OCI-LY1 (cell line): ENCODE measurements around the gene TMEM139.

Experiments
- H2AFZ ChIP-seq: fragments of 200-600 bp; sonication (generic), shearing (Covaris generic); 2 replicates; pipeline ENCODE4 v1.6.0; 2014; ENCODE audit warnings: antibody characterized with exemption, mild to moderate bottlenecking, low read length
- H3F3A ChIP-seq: fragments of 200-600 bp; sonication (generic), shearing (Covaris generic); 2 replicates; pipeline ENCODE4 v1.6.0; 2014; ENCODE audit warnings: mild to moderate bottlenecking, antibody characterized with exemption, low read length, moderate library complexity; ENCODE audit not compliant: insufficient read depth
- H3K27ac ChIP-seq: fragments of 200-600 bp; sonication (generic); 2 replicates; pipeline ENCODE4 v1.5.1; 2014; ENCODE audit warnings: low read length, mixed run types, mild to moderate bottlenecking, low read depth; ENCODE audit not compliant: poor library complexity, severe bottlenecking
- H3K27me3 ChIP-seq: fragments of 200-600 bp; sonication (generic); 2 replicates; pipeline ENCODE4 v1.6.0; 2014; ENCODE audit warnings: antibody characterized with exemption, mild to moderate bottlenecking, low read length, moderate library complexity; ENCODE audit not compliant: insufficient read depth
- H3K36me3 ChIP-seq: fragments of 200-600 bp; sonication (generic); 2 replicates; pipeline ENCODE4 v1.6.1; 2014; ENCODE audit warnings: mild to moderate bottlenecking, antibody characterized with exemption, low read length, moderate library complexity, mixed read lengths; ENCODE audit not compliant: insufficient read depth
- H3K4me1 ChIP-seq: fragments of 200-600 bp; sonication (generic); 2 replicates; pipeline ENCODE4 v1.5.1; 2014; ENCODE audit warnings: mild to moderate bottlenecking, low read length, moderate library complexity; ENCODE audit not compliant: insufficient read depth, severe bottlenecking
- H3K4me2 ChIP-seq: fragments of 200-600 bp; sonication (generic), shearing (Covaris generic); 2 replicates; pipeline ENCODE4 v1.6.1; 2014; ENCODE audit warnings: low read length
- H3K4me3 ChIP-seq: fragments of 200-600 bp; sonication (generic); 2 replicates; pipeline ENCODE4 v1.5.1; 2014; ENCODE audit warnings: low read length, low read depth, mild to moderate bottlenecking, mixed read lengths; ENCODE audit not compliant: poor library complexity, severe bottlenecking
- H3K79me2 ChIP-seq: fragments of 200-600 bp; shearing (Covaris generic); 2 replicates; pipeline ENCODE4 v1.6.1; 2016; ENCODE audit warnings: mixed run types, low read length, mixed read lengths; ENCODE audit not compliant: insufficient read depth
- H3K9ac ChIP-seq: fragments of 200-600 bp; sonication (generic), shearing (Covaris generic); 2 replicates; pipeline ENCODE4 v1.6.1; 2014; ENCODE audit warnings: mild to moderate bottlenecking, low read length, mixed read lengths
- H3K9me2 ChIP-seq: fragments of 200-600 bp; sonication (generic), shearing (Covaris generic); 2 replicates; pipeline ENCODE4 v1.6.1; 2014; ENCODE audit warnings: low read depth, mild to moderate bottlenecking, low read length, mixed read lengths
- H3K9me3 ChIP-seq: fragments of 200-600 bp; shearing (Covaris generic); 2 replicates; pipeline ENCODE4 v1.6.1; 2014; ENCODE audit warnings: low read length, mixed read lengths
- H4K20me1 ChIP-seq: fragments of 200-600 bp; sonication (generic), shearing (Covaris generic); 2 replicates; pipeline ENCODE4 v1.6.0; 2016; ENCODE audit warnings: mild to moderate bottlenecking, low read length; ENCODE audit not compliant: insufficient read depth
- CTCF ChIP-seq: fragments of 200-600 bp; sonication (generic), shearing (Covaris generic); IDR thresholded peaks from 2 replicates; pipeline ENCODE4 v1.5.1; 2017; ENCODE audit warnings: mild to moderate bottlenecking, antibody characterized with exemption, low read length, moderate library complexity, mixed read lengths
- EZH2 ChIP-seq: fragments of 200-600 bp; sonication (generic), shearing (Covaris generic); IDR thresholded peaks from 2 replicates; pipeline ENCODE4 v1.8.0; 2017; ENCODE audit warnings: borderline replicate concordance, mixed run types, mild to moderate bottlenecking, antibody characterized with exemption, low read length, moderate library complexity, mixed read lengths

The TMEM139 gene

GRCh38 chr7:143304938-143305337, 20.2 kb downstream of the TMEM139 start:
- Histone ChIP-seq H3K4me2 (no peak overlapping the region), H3K27me3 (no peaks in the 10 kb centered on the region), H3K36me3 (peaks cover 96% of the 10 kb centered on the region), H3K9ac (no peak overlapping the region), H3K4me1 (no peaks in the 10 kb centered on the region), H3K9me2 (no peaks in the 10 kb centered on the region), H4K20me1 (no peaks in the 10 kb centered on the region), H3K4me3 (no peak overlapping the region), H3F3A (no peaks in the 10 kb centered on the region), H3K79me2 (no peaks in the 10 kb centered on the region), H3K27ac (no peak overlapping the region), H3K9me3 (no peaks in the 10 kb centered on the region), H2AFZ (no peak overlapping the region)
- no peak for TF ChIP-seq EZH2

GRCh38 chr7:143305423-143306070, 20.8 kb downstream of the TMEM139 start:
- H4K20me1 ChIP-seq: no peaks in the 10 kb centered on the region
- no peak overlapping the region for H3K4me3 ChIP-seq
- H2AFZ ChIP-seq: no peak overlapping the region
- H3K79me2 ChIP-seq: no peaks in the 10 kb centered on the region
- H3K27ac ChIP-seq: no peak overlapping the region
- H3K4me1 ChIP-seq: no peaks in the 10 kb centered on the region
- no peaks in the 10 kb centered on the region for H3K27me3 ChIP-seq
- H3K9me2 ChIP-seq: no peaks in the 10 kb centered on the region
- TF ChIP-seq EZH2 (no peak), CTCF (peak; percentile 99)
- H3K4me2 ChIP-seq: no peak overlapping the region
- no peaks in the 10 kb centered on the region for H3F3A ChIP-seq
- no peaks in the 10 kb centered on the region for H3K9me3 ChIP-seq
- H3K36me3 ChIP-seq: peaks cover 91% of the 10 kb centered on the region
- H3K9ac ChIP-seq: no peak overlapping the region

GRCh38 chr7:143308632-143309031, 23.9 kb downstream of the TMEM139 start:
- TF ChIP-seq EZH2: no peak
- TF ChIP-seq CTCF: no peak
- Histone ChIP-seq H3K79me2 (no peaks in the 10 kb centered on the region), H3K9me3 (no peaks in the 10 kb centered on the region), H3K4me3 (no peak overlapping the region), H3K4me1 (no peaks in the 10 kb centered on the region), H3F3A (no peaks in the 10 kb centered on the region), H3K9ac (no peak overlapping the region), H4K20me1 (no peaks in the 10 kb centered on the region), H3K27ac (no peak overlapping the region), H3K27me3 (no peaks in the 10 kb centered on the region), H2AFZ (no peak overlapping the region), H3K9me2 (no peaks in the 10 kb centered on the region), H3K4me2 (no peak overlapping the region), H3K36me3 (peaks cover 63% of the 10 kb centered on the region)

GRCh38 chr7:143314127-143314526, 29.4 kb downstream of the TMEM139 start:
- no peak overlapping the region for H3K4me3 ChIP-seq
- no peak overlapping the region for H3K9ac ChIP-seq
- H3K27ac ChIP-seq: no peak overlapping the region
- H2AFZ ChIP-seq: no peak overlapping the region
- H3F3A ChIP-seq: no peaks in the 10 kb centered on the region
- no peaks in the 10 kb centered on the region for H3K4me1 ChIP-seq
- no peak overlapping the region for H3K4me2 ChIP-seq
- no peaks in the 10 kb centered on the region for H3K9me3 ChIP-seq
- H3K27me3 ChIP-seq: no peaks in the 10 kb centered on the region
- H3K79me2 ChIP-seq: no peaks in the 10 kb centered on the region
- no peaks in the 10 kb centered on the region for H3K9me2 ChIP-seq
- TF ChIP-seq EZH2: no peak
- TF ChIP-seq CTCF: no peak
- no peaks in the 10 kb centered on the region for H4K20me1 ChIP-seq
- H3K36me3 ChIP-seq: peaks cover 9% of the 10 kb centered on the region
